Activated CD8-positive, alpha-beta memory T cell treated with anti-CD3 and anti-CD28 coated beads, Interleukin-2, amount 50 U/mL, for 24 hours (primary cell): Measurements from ENCODE around the gene PPP2R2D.

Source experiments
- DNase-seq: peaks from one replicate; pipeline ENCODE4 v3.0.0-alpha.2; 2020; ENCODE audit errors: extremely low read depth

PPP2R2D gene

GRCh38 chr10:131928248-131929095, 27.7 kb downstream of the PPP2R2D start:
- DNase-seq = no peak

- no peak for DNase-seq
Observed at GRCh38 chr10:131929122-131929845, 28.5 kb downstream of the PPP2R2D start.

GRCh38 chr10:131930150-131930549, 29.3 kb downstream of the PPP2R2D start:
- no peak for DNase-seq

GRCh38 chr10:131930586-131931330, 29.9 kb downstream of the PPP2R2D start:
- DNase-seq = no peak

GRCh38 chr10:131931981-131932380, 31.2 kb downstream of the PPP2R2D start:
- DNase-seq = no peak

- DNase-seq = no peak
Observed at GRCh38 chr10:131933016-131933695, 32.3 kb downstream of the PPP2R2D start.

GRCh38 chr10:131933696-131934086, 32.9 kb downstream of the PPP2R2D start:
- no peak for DNase-seq

- DNase-seq = no peak
Observed at GRCh38 chr10:131934769-131935168, 34.0 kb downstream of the PPP2R2D start.

- no peak for DNase-seq
Observed at GRCh38 chr10:131935260-131935659, 34.5 kb downstream of the PPP2R2D start.

- no peak for DNase-seq
Observed at GRCh38 chr10:131936294-131936693, 35.5 kb downstream of the PPP2R2D start.

- no peak for DNase-seq
Observed at GRCh38 chr10:131936736-131937135, 35.9 kb downstream of the PPP2R2D start.

GRCh38 chr10:131937836-131938235, 37.0 kb downstream of the PPP2R2D start:
- DNase-seq = no peak

- no peak for DNase-seq
Observed at GRCh38 chr10:131938681-131939080, 37.9 kb downstream of the PPP2R2D start.

GRCh38 chr10:131942455-131942854, 41.6 kb downstream of the PPP2R2D start:
- DNase-seq = no peak

- DNase-seq = no peak
Observed at GRCh38 chr10:131943021-131943814, 42.4 kb downstream of the PPP2R2D start.

GRCh38 chr10:131944412-131944811, 43.6 kb downstream of the PPP2R2D start:
- no peak for DNase-seq

GRCh38 chr10:131944976-131945695, 44.3 kb downstream of the PPP2R2D start:
- no peak for DNase-seq

GRCh38 chr10:131946321-131946751, 45.5 kb downstream of the PPP2R2D start:
- DNase-seq = no peak

- DNase-seq = no peak
Observed at GRCh38 chr10:131946880-131947279, 46.1 kb downstream of the PPP2R2D start.

- DNase-seq = no peak
Observed at GRCh38 chr10:131947631-131948347, 47.0 kb downstream of the PPP2R2D start.
